Loucy (cell line): Measurements from ENCODE around the gene RIIAD1.

Experiments used
- EZH2phosphoT487 ChIP-seq: fragments of 200-600 bp; IDR thresholded peaks from 2 replicates; pipeline ENCODE4 v1.6.1; 2018; ENCODE audit warnings: antibody characterized with exemption, mild to moderate bottlenecking, moderate library complexity, borderline replicate concordance
- TF ChIP-seq, protein P1 (sequence below): fragments of 200-600 bp; sonication (generic); conservative IDR thresholded peaks from 2 replicates; pipeline ENCODE4 v1.5.1; 2014; ENCODE audit warnings: mild to moderate bottlenecking, antibody characterized with exemption, low read length

DNA sequence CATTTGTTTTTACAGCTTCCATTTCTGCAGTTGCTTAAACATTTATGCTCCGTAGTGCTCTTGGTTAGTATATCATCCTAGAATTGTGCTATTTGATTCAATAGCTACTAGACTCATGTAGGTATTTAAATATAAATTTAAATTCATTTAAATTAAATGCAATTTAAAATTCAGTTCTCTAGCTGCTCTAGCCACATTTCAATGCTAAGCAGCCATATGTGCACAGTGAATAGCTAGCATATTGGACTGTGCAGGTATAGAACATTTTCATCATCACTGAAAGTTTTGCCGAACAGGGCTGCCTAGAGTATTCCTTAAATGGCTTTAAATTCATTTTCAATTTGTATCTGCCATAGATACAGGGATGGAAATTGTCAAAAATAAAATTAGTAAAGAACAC, 37.2 kb upstream of the RIIAD1 start:
- TF ChIP-seq, protein P1, sequence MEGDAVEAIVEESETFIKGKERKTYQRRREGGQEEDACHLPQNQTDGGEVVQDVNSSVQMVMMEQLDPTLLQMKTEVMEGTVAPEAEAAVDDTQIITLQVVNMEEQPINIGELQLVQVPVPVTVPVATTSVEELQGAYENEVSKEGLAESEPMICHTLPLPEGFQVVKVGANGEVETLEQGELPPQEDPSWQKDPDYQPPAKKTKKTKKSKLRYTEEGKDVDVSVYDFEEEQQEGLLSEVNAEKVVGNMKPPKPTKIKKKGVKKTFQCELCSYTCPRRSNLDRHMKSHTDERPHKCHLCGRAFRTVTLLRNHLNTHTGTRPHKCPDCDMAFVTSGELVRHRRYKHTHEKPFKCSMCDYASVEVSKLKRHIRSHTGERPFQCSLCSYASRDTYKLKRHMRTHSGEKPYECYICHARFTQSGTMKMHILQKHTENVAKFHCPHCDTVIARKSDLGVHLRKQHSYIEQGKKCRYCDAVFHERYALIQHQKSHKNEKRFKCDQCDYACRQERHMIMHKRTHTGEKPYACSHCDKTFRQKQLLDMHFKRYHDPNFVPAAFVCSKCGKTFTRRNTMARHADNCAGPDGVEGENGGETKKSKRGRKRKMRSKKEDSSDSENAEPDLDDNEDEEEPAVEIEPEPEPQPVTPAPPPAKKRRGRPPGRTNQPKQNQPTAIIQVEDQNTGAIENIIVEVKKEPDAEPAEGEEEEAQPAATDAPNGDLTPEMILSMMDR = no peak
- TF ChIP-seq EZH2phosphoT487 = no peak
